Thymus (tissue), 11 donors: Measurements from ENCODE around the gene ATP6V1B1. TPM values are rescaled to one million over a fixed set of nuclear protein-coding genes. Genes with fewer than 3 reads are reported as not detected.

ENCODE experiments used
- DNase-seq, 9 donors: peaks; one replicate each; pipeline ENCODE4 v3.0.0-alpha.2; 2013; ENCODE audit warnings: low spot score in 9 of 9, low read depth in 6 of 9, missing footprints in 1 of 9
- H3K27ac ChIP-seq, 2 donors: one replicate each; pipeline ENCODE4 v1.5.1; 2013; ENCODE audit warnings: control low read depth in 1 of 2, low read depth in 1 of 2, low read length in 1 of 2, mild to moderate bottlenecking in 1 of 2, moderate library complexity in 1 of 2
- H3K27me3 ChIP-seq, 2 donors: one replicate each; pipeline ENCODE4 v1.5.1; 2013; ENCODE audit warnings: low read length in 1 of 2; ENCODE audit not compliant: control insufficient read depth in 2 of 2, insufficient read depth in 1 of 2
- H3K36me3 ChIP-seq, 2 donors: one replicate each; pipeline ENCODE4 v1.5.1; 2013; ENCODE audit warnings: low read length in 1 of 2, mild to moderate bottlenecking in 1 of 2, moderate library complexity in 1 of 2; ENCODE audit not compliant: control insufficient read depth in 2 of 2, insufficient read depth in 2 of 2
- H3K4me1 ChIP-seq, 2 donors: one replicate each; pipeline ENCODE4 v1.5.1; 2013; ENCODE audit warnings: low read length in 2 of 2; ENCODE audit not compliant: control insufficient read depth in 2 of 2, insufficient read depth in 2 of 2
- H3K4me3 ChIP-seq, 2 donors: one replicate each; pipeline ENCODE4 v1.5.1; 2013; ENCODE audit warnings: low read length in 2 of 2, control low read depth in 1 of 2, mild to moderate bottlenecking in 1 of 2
- H3K9me3 ChIP-seq, 2 donors: one replicate each; pipeline ENCODE4 v1.5.1; 2013; ENCODE audit warnings: low read length in 1 of 2, mild to moderate bottlenecking in 1 of 2; ENCODE audit not compliant: control insufficient read depth in 2 of 2, insufficient read depth in 1 of 2
- WGBS: extraction: QIAGEN DNeasy Blood & Tissue Kit; methylation state at CpG from one replicate; pipeline ENCODE4 v1.1.7; 2013; 5-methylcytosine and 5-hydroxymethylcytosine counted together
- polyA plus RNA-seq: library from polyadenylated mRNA; stranded (reverse); fragments of 200-250 nt; gene quantifications from one replicate; pipeline ENCODE4 v1.2.3, GENCODE V29; 2013
- total RNA-seq: library from RNA; stranded (reverse); fragments of 120-200 nt; gene quantifications from one replicate; pipeline ENCODE4 v1.2.4, GENCODE V29; 2013
- donor health status: healthy.

ATP6V1B1 gene
- total and polyA plus RNA-seq, 2 donors = 0.19 to 1.4 TPM

- no peaks in the 10 kb centered on the region for H3K4me1 ChIP-seq
- 91% methylated on average over 9 of the region's 9 CpGs for WGBS
- no peak overlapping the region for H3K4me3 ChIP-seq
- DNase-seq = no peak
- H3K27ac ChIP-seq = no peak overlapping the region
- no peaks in the 10 kb centered on the region for H3K36me3 ChIP-seq
- no peaks in the 10 kb centered on the region for H3K9me3 ChIP-seq
- peaks cover 2 to 36% of the 10 kb centered on the region in 2 donors for H3K27me3 ChIP-seq
These were observed 4.2 kb upstream of the ATP6V1B1 start for GRCh38 chr2:70931376-70932000.

- no peak for DNase-seq
- Histone ChIP-seq H3K4me1 (no peaks in the 10 kb centered on the region), H3K4me3 (no peak overlapping the region), H3K9me3 (no peaks in the 10 kb centered on the region), H3K27ac (no peak overlapping the region), H3K36me3 (no peaks in the 10 kb centered on the region), H3K27me3 (peaks cover 2 to 41% of the 10 kb centered on the region in 2 donors)
- 97% methylated on average over 21 of the region's 21 CpGs for WGBS
These were observed 3.0 kb upstream of the ATP6V1B1 start for GRCh38 chr2:70932631-70933230.

- WGBS = 96% methylated on average over 1 of the region's 1 CpG
- DNase-seq = no peak
- Histone ChIP-seq H3K36me3 (no peaks in the 10 kb centered on the region), H3K4me1 (no peaks in the 10 kb centered on the region), H3K9me3 (no peaks in the 10 kb centered on the region), H3K27me3 (peaks cover 2 to 54% of the 10 kb centered on the region in 2 donors), H3K4me3 (no peak overlapping the region), H3K27ac (no peak overlapping the region)
These were observed 719 bp upstream of the ATP6V1B1 start for GRCh38 chr2:70934981-70935380.

DNA sequence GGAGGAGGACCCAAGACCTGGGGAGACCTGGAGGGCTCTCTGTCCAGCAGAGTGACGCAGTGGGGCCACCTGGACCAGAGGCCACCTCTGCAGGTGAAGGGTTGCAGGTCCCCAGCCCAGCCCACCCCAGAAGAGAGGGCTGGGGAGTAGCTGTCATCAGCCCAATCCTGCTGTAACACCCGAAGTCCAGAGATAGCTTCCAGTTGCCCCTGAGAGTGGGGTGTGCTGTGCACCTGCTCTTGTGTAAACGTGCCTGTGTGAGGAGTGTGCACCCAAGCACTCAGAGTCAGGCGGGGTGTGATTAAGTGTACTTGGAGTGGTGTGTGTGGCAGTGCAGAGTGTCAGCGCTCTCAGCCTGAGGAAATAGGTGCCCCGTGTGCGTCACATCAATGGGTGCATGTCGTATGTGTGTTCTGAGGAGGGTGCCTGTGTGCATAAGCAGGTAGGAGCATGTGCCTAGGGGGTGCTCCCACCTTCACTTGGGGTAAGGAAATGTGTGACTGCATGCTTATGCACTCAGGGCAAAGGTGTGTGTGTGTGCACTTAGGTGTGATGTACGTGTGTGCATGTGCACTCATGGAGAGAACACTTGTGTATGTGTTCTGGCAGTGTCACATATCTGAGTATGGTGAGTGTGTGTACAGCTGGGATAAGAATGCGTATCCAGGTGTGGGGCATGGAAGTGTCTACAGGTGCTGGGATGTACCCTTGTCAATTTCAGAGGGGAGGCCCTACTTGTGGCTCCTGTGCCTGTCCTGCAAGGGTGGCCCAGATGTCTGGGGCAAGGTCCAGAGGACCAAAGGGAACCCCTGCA is 672 bp downstream of the ATP6V1B1 start:
- no peak for DNase-seq
- Histone ChIP-seq H3K9me3 (no peaks in the 10 kb centered on the region), H3K4me1 (no peaks in the 10 kb centered on the region), H3K4me3 (no peak overlapping the region), H3K27ac (no peak overlapping the region), H3K27me3 (peaks cover 2 to 64% of the 10 kb centered on the region in 2 donors), H3K36me3 (no peaks in the 10 kb centered on the region)
- WGBS = 93% methylated on average over 10 of the region's 10 CpGs

DNA sequence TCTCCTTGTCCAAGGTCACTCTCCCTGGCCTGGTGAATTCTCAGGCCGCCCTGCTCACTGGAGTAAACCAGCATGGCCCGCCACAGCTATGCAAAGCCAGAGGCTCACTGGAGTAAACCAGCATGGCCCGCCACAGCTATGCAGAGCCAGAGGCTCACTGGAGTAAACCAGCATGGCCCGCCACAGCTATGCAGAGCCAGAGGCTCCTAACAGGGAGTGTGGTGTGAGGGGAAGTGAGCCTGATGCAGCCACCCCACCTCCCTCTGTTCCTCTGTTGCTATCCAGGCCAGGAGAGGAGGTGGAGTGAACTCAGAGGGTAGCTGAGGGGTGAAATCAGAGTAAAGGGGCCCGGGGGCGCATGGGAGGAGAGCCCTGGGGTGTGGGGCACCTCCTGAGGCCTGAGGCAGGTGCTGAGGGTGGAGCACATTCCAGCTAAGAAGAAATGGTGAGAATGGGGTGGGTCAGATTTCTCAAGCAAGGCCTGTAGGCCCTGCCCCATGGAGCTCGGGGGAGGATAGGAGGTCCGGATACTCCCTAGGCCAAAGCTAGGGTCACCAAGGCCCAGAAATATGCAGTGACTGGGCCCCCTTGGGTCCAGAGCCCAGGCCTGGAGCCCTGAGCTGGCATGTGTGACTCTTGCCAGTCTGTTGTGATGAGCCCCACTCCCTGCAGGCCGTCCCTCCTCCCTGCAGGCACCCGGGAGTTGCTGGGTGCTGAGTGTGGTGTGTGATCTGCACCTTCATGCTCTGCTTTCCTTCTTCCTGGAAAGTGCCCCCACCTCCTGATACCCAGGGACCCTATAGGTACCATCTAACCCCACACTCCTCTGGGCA is 1.5 kb downstream of the ATP6V1B1 start:
- Histone ChIP-seq H3K9me3 (no peaks in the 10 kb centered on the region), H3K4me3 (no peak overlapping the region), H3K27me3 (peaks cover 2 to 65% of the 10 kb centered on the region in 2 donors), H3K36me3 (no peaks in the 10 kb centered on the region), H3K4me1 (no peaks in the 10 kb centered on the region), H3K27ac (no peak overlapping the region)
- DNase-seq = no peak
- 78% methylated on average over 10 of the region's 10 CpGs for WGBS

- H3K36me3 ChIP-seq = no peaks in the 10 kb centered on the region
- no peaks in the 10 kb centered on the region for H3K4me1 ChIP-seq
- peaks cover 2 to 72% of the 10 kb centered on the region in 2 donors for H3K27me3 ChIP-seq
- DNase-seq = no peak
- no peaks in the 10 kb centered on the region for H3K9me3 ChIP-seq
- WGBS = 87% methylated on average over 10 of the region's 10 CpGs
- no peak overlapping the region for H3K4me3 ChIP-seq
- no peak overlapping the region for H3K27ac ChIP-seq
These were observed 2.3 kb downstream of the ATP6V1B1 start for GRCh38 chr2:70937866-70938585.

DNA sequence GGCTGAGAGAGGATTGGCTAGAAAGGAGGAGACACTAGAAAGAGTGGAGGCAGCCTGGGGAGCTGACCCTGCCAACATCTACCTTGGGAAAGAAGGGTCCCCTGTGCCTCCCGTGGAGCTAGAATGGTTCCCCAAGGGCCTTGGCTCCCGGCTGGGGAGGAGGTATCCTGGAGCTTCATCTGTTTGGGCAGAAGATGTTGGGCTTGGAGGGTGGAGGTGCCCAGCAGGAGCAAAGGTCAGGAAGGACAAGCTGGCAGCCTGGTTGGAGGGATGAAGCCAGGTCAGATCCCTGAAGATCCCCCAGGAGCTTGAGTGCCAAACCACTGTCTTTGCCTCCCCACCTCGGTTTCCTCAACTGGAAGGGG is 2.9 kb downstream of the ATP6V1B1 start:
- 52% methylated on average over 3 of the region's 3 CpGs for WGBS
- Histone ChIP-seq H3K4me3 (no peak overlapping the region), H3K27ac (no peak overlapping the region), H3K27me3 (peaks cover 2 to 77% of the 10 kb centered on the region in 2 donors), H3K9me3 (no peaks in the 10 kb centered on the region), H3K36me3 (no peaks in the 10 kb centered on the region), H3K4me1 (no peaks in the 10 kb centered on the region)
- no peak for DNase-seq

GRCh38 chr2:70939001-70939838 is 3.5 kb downstream of the ATP6V1B1 start:
- WGBS = 45% methylated on average over 30 of the region's 30 CpGs
- Histone ChIP-seq H3K4me3 (no peak overlapping the region), H3K36me3 (no peaks in the 10 kb centered on the region), H3K27ac (no peak overlapping the region), H3K27me3 (peaks cover 2 to 84% of the 10 kb centered on the region in 2 donors), H3K9me3 (no peaks in the 10 kb centered on the region), H3K4me1 (no peaks in the 10 kb centered on the region)
- no peak for DNase-seq
